ENCODE measurements around the gene NUDT14. TPM values are rescaled to one million over a fixed set of nuclear protein-coding genes. Genes with fewer than 3 reads are reported as not detected.

The NUDT14 gene
- total and polyA plus RNA-seq, 2 of the 4 experiments (the other 2 are of a cell fraction), result 5.6 to 9.3 TPM

GRCh38 chr14:105154476-105154871 lies 26.6 kb downstream of the NUDT14 start:
- DNase-seq, result no peak
- TF ChIP-seq RCOR1 (IDR thresholded peaks at IDR 0.05; ENCODE audit: insufficient replicate concordance, low read length) (no peak), MXI1 (IDR thresholded peaks at IDR 0.05; ENCODE audit: borderline replicate concordance, low read depth, low read length) (no peak), CHD1 (IDR thresholded peaks at IDR 0.05; ENCODE audit: low read depth, low read length) (no peak), NFE2L2 (IDR thresholded peaks at IDR 0.05; ENCODE audit: low read depth, low read length) (no peak), SMC3 (IDR thresholded peaks at IDR 0.05; ENCODE audit: low read depth, low read length) (no peak), RAD21 (IDR thresholded peaks at IDR 0.05; ENCODE audit: low read length) (no peak), CEBPB (IDR thresholded peaks at IDR 0.05; ENCODE audit: low read depth, low read length) (no peak), POLR2A (IDR thresholded peaks at IDR 0.05; ENCODE audit: low read depth, low read length) (no peak), MAZ (IDR thresholded peaks at IDR 0.05; ENCODE audit: borderline replicate concordance, low read depth, low read length) (no peak), BHLHE40 (IDR thresholded peaks at IDR 0.05; ENCODE audit: low read depth, low read length) (no peak), RFX5 (IDR thresholded peaks at IDR 0.05; ENCODE audit: low read depth, low read length) (no peak)
- TF ChIP-seq, protein P1, sequence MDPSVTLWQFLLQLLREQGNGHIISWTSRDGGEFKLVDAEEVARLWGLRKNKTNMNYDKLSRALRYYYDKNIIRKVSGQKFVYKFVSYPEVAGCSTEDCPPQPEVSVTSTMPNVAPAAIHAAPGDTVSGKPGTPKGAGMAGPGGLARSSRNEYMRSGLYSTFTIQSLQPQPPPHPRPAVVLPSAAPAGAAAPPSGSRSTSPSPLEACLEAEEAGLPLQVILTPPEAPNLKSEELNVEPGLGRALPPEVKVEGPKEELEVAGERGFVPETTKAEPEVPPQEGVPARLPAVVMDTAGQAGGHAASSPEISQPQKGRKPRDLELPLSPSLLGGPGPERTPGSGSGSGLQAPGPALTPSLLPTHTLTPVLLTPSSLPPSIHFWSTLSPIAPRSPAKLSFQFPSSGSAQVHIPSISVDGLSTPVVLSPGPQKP (IDR thresholded peaks at IDR 0.05; ENCODE audit: borderline replicate concordance, low read depth, low read length), result no peak
- TF ChIP-seq, protein P2, sequence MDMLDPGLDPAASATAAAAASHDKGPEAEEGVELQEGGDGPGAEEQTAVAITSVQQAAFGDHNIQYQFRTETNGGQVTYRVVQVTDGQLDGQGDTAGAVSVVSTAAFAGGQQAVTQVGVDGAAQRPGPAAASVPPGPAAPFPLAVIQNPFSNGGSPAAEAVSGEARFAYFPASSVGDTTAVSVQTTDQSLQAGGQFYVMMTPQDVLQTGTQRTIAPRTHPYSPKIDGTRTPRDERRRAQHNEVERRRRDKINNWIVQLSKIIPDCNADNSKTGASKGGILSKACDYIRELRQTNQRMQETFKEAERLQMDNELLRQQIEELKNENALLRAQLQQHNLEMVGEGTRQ (IDR thresholded peaks at IDR 0.05; ENCODE audit: low read depth, low read length), result no peak
- Histone ChIP-seq H4K8ac (ENCODE audit: low read depth in 2 of 2, low read length in 2 of 2) (no peak overlapping the region), H3K79me1 (ENCODE audit: low read depth in 1 of 2, low read length in 2 of 2) (no peaks in the 10 kb centered on the region), H3K27ac (ENCODE audit: insufficient read depth, low read length) (no peak overlapping the region), H3K18ac (ENCODE audit: low read depth, low read length) (no peak overlapping the region), H4K91ac (ENCODE audit: insufficient read depth, low read depth, low read length) (no peak overlapping the region), H3K9me3 (ENCODE audit: control insufficient read depth, insufficient read depth, low read length) (no peaks in the 10 kb centered on the region), H3K4ac (ENCODE audit: low read depth, low read length) (no peak overlapping the region), H2BK20ac (ENCODE audit: low read depth, low read length) (no peak overlapping the region), H2BK15ac (ENCODE audit: low read depth, low read length) (no peak overlapping the region), H2AK9ac (replicated peaks; ENCODE audit: low read depth, low read length, poor library complexity) (no peak overlapping the region), H3K36me3 (ENCODE audit: control insufficient read depth, insufficient read depth, low read length) (no peaks in the 10 kb centered on the region), H4K5ac (ENCODE audit: low read depth, low read length) (no peak overlapping the region), H3K23ac (ENCODE audit: low read depth, low read length) (no peak overlapping the region), H4K20me1 (ENCODE audit: insufficient read depth, low read length) (no peaks in the 10 kb centered on the region), H2BK5ac (ENCODE audit: low read depth, low read length, poor library complexity, severe bottlenecking) (no peak overlapping the region), H3K27me3 (ENCODE audit: control insufficient read depth, insufficient read depth, low read length) (peaks cover 8% of the 10 kb centered on the region; the same call in 1 of the 2 replicates), H2BK120ac (ENCODE audit: low read depth, low read length) (no peak overlapping the region), H3K56ac (ENCODE audit: extremely low read depth, insufficient read depth, low read length) (no peak overlapping the region), H3K9me1 (ENCODE audit: insufficient read depth, low read length) (no peaks in the 10 kb centered on the region), H3K4me2 (ENCODE audit: low read depth, low read length) (no peak overlapping the region), H3K4me1 (ENCODE audit: control insufficient read depth, insufficient read depth, low read length) (no peaks in the 10 kb centered on the region), H2AK5ac (ENCODE audit: low read depth, low read length) (no peak overlapping the region), H2AFZ (replicated peaks; ENCODE audit: low read length, poor library complexity) (no peak overlapping the region), H3K4me3 (ENCODE audit: insufficient read depth, low read depth, low read length) (no peak overlapping the region), H3K9ac (ENCODE audit: low read depth, low read length) (no peak overlapping the region), H3K14ac (replicated peaks; ENCODE audit: low read depth, low read length) (no peak overlapping the region)
- intact Hi-C loops (cut with micrococcal nuclease), result no loop called here
- ChIA-PET POLR2A (ENCODE audit: unreplicated experiment) (no interaction called here), CTCF (no interaction called here)
- no peak for ATAC-seq (ENCODE audit: low read depth)
- no TSS peak for BruUV-seq (replicated peaks)
- WGBS, 2 experiments (ENCODE audit: extremely low coverage in 2 of 2, insufficient read length in 1 of 2), result 47% methylated on average over 10 of the region's 12 CpGs; no CpG with 5 or more reads in 1 of the 2 experiments
- dilution Hi-C loops (cut with HindIII; ENCODE audit: low sequenced_read_pairs, unreplicated experiment), result no loop called here
- in situ Hi-C loops (cut with MboI; ENCODE audit: low sequenced_read_pairs), result no loop called here
